GM12865 (cell line): ENCODE measurements around the gene YTHDC1.

Experiments
- DNase-seq: peaks from one replicate; pipeline ENCODE4 v3.0.0; 2010; ENCODE audit warnings: low read depth
- H3K4me3 ChIP-seq: 2 replicates; pipeline ENCODE4 v1.5.1; 2011; ENCODE audit warnings: mild to moderate bottlenecking, low read depth, low read length, control low read depth
- TF ChIP-seq, protein P1 (sequence below): IDR thresholded peaks from 2 replicates; pipeline ENCODE4 v1.5.1; 2011; ENCODE audit warnings: low read length, control low read depth, low read depth, inconsistent platforms; ENCODE audit not compliant: insufficient read depth; ENCODE audit errors: missing control alignments

The YTHDC1 gene

DNA sequence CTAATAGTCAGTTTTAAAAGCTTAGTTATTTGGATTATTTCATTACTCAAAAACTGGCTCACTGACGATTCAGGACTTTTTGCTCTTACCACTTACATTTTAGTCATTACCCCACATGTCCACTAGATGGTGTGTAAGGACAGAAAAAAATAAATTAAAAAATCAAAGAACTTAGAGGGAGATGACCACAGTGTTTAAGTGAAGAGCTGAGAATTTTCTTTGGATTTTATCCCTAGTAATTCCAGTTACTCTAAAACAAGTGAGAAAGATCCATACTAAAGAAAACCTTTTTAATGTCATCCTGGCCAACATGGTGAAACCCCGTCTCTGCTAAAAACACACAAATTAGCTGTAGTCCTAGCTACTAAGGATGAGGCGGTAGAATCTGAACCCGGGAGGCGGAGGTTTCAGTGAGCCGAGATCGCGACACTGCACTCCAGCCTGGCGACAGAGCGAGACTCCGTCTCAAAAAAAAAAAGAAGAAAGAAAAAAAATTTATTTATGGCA lies 78.0 kb downstream of the YTHDC1 start:
- DNase-seq = peak; percentile 63
- TF ChIP-seq, protein P1, sequence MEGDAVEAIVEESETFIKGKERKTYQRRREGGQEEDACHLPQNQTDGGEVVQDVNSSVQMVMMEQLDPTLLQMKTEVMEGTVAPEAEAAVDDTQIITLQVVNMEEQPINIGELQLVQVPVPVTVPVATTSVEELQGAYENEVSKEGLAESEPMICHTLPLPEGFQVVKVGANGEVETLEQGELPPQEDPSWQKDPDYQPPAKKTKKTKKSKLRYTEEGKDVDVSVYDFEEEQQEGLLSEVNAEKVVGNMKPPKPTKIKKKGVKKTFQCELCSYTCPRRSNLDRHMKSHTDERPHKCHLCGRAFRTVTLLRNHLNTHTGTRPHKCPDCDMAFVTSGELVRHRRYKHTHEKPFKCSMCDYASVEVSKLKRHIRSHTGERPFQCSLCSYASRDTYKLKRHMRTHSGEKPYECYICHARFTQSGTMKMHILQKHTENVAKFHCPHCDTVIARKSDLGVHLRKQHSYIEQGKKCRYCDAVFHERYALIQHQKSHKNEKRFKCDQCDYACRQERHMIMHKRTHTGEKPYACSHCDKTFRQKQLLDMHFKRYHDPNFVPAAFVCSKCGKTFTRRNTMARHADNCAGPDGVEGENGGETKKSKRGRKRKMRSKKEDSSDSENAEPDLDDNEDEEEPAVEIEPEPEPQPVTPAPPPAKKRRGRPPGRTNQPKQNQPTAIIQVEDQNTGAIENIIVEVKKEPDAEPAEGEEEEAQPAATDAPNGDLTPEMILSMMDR = peak; percentile 52
- H3K4me3 ChIP-seq = no peak overlapping the region; the same call in 1 of the 2 replicates

DNA sequence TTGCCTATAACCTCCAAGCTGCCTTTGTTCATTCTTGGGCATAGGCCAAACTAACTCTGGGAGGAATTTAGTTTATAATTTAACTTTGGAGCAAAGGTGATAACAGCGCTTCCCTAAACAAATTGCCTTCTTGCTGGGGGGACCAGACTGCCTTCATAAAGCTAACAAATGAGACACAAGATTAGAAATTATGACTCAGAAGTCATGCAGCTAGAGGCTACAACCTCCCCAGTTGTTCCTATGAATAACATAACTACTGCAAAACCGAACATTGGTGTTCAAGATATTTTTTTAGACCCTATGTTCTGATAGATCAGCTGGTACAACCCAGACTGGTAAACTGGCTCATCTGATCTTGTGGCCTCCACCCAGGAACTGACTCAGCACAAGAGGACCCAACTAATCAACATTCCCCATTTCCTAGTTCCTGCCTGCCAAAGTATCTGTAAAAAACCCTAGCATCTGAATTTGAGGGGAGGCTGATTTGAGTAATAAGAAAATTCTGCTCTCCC lies 82.4 kb downstream of the YTHDC1 start:
- no peak overlapping the region for H3K4me3 ChIP-seq
- DNase-seq = no peak
- TF ChIP-seq, protein P1 = no peak

DNA sequence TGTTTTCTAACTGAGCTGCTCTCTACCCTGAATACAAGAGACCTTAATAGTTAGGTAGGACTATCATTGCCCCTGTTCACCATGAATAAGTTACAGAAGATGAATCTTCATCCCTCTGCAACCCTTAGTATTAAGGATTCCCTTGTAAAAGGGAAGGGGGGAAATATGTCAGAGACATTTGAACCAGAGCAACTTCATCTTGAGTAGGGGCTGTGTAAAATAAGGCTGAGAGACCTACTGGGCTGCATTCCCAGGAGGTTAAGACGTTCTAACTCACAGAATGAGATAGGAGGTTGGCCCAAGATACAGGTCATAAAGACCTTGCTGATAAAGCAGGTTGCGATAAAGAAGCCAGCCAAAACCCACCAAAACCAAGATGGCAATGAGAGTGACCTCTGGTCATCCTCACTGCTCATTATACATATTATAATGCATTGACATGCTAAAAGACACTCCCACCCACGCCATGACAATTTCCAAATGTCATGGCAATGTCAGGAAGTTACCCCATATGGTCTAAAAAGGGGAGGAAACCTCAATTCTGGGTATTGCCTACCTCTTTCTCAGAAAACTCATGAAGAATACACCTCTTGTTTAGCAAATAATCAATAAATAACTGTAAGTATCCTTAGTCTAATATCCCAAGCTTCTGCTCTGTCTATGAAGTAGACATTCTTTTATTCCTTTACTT lies 84.9 kb downstream of the YTHDC1 start:
- no peak overlapping the region for H3K4me3 ChIP-seq
- no peak for DNase-seq
- TF ChIP-seq, protein P1 = no peak
